Amniotic epithelial cell (primary cell): ENCODE measurements around the gene GNS.
"Not testable (repeated sequence)": the region's sequence is repeated elsewhere in the genome, so short reads cannot be mapped to it uniquely, and the experiment has no call there.

Experiments
- DNase-seq: peaks from one replicate; pipeline ENCODE4 v3.0.0-alpha.2; 2010; ENCODE audit warnings: low read depth

Gene GNS

DNA sequence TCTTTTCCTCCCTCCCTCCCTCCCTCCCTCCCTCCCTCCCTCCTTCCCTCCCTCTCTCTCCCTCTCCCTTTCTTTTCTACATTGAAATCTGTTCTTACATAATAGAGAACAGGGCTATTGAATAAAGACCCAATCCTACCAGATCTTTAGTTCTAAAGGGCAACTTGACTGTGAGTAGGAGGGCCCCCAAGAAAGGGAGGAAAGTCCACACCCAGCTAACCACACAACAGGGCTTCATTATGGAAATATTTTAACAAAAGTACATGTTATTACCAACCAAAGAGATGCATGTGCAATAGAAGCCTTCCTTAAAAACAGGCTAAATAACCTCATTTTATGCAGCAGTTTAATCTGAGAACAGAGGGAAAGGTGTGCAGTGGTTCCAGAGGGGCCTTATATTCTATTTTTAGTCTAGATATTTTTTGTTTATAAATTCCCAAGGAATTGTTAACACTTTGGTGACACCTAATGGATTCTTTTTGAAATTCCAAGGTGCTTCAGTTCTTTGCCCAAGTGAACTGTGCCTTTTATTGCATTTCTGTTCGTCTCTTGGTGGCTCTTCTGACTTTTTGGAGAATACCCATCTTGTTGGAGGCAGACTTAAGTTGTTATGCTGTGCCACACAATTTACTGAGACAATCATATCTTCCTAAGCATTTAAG is 63.0 kb downstream of the GNS start:
- DNase-seq: peak; percentile 35

DNA sequence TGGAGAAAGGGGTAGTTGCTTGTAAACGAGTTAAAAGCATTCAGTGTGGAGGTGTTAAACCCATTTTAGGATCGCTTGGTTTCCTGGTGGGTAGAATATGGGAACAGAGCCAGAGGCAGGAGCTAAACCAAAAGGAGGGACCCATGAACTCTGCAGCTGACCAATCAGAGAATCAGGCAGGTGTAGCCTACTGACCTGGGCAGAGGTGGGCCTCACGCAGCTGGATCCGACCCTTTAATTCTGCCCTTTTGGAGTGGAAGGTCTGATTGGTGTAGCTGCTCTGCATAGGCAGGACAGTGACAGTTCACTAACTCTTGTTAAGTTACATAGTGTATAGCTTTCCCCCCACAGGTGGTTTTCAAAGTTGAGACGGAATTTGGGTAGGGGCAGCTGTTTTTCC is 63.7 kb downstream of the GNS start:
- no peak for DNase-seq

DNA sequence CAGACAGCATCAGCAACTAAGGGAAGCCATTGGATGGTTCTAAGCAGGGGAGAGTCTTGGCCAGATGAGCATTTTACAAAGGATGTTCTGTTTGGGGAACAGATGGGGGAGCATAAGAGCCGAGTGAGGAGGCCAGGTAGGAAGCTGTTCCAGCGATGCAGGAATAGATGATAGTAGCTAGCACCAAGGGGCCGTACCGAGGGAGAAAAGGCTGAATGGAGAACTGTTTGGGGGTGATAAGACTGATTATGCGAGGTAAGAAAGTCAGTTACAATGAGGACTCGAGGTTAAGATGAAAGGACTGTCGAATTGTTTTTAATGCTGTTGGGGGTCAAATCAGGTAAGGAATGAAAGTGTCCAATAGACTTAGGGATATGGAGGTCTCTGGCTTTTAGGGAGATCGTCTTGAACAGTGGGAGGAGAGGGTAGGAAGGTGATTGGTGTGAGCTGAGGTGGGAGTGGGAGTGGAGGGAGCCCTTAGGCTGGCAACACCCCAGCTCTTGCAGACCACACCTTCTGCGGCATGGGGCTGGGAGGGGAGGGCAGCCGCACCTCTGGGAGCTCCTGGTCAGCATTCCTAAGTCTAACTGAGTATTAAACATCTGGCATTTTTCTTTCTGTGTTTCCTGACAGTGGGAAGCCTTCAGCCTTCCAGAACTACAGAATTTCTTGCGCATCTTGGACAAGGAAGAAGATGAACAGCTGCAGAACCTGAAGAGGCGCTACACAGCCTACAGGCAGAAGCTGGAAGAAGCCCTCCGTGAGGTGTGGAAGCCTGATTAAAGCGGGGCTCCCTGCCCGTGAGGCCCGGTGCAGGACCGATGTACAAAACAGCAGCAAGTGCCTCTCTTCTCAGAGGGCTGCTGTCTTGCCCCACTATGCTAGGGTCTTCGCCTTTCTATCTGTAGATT is 64.8 kb downstream of the GNS start:
- peak; percentile 31 for DNase-seq

DNA sequence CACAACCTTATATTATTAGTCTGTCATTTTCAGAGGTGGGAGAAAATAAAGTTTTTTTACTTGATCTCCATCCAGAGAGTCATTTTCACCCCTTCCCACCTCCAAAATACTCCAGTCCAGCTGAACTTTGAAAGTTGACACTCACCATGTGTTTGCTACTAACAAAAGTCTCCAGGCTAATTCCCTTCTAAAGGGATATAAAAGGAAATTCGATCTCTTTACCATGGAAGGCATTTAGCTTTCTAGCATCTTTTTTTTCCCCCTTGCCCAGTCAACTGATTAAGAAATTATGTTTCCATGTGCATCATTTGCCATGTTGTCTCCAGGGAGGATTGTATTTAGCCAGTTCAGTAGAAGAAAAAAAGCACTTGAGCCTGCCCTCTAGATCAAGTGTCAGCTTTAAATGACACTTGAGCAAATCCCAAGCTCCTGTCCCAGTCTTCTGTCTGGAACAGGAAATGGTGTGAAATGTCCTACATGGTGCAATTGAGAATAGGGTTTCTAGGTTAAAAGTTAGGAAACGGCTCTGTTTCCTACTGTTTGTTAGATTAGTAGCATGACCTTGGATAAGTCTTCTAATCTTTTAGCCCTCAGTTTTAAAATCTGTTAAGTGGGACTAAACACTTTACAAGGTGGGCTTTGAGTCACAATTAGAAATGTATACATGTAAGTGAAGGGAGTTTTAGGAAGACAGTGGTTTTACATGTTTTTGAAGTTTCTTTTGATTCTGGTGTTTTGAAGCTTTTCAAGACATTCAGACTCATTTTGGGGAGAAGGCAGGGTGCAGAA is 67.2 kb downstream of the GNS start:
- DNase-seq: no peak

DNA sequence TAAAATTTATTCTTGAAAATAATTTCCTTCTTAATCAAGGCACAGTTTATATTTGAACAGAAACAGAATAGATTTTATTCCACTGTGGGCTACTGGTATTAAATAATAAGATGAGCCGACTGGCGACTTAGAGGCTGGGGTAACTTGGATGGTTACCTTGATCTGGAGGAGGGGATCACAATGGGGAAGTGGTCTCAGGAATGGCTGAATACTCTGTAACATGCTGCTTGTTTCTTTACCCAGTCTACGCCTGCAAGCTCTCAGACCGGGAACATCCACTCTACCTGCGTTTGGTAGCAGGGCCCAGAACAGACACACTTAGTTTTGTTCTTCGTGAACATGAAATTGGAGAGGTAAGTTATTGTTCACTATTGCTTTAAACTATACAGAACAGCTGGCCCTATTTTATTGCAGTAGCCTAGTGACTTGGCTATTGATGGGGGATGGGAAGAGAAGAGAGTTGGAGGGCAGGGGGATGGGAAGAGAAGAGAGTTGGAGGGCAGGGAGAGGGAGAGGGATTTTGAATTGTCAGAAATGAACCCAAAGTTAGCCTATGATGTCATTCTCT is 67.9 kb downstream of the GNS start:
- DNase-seq: no peak

DNA sequence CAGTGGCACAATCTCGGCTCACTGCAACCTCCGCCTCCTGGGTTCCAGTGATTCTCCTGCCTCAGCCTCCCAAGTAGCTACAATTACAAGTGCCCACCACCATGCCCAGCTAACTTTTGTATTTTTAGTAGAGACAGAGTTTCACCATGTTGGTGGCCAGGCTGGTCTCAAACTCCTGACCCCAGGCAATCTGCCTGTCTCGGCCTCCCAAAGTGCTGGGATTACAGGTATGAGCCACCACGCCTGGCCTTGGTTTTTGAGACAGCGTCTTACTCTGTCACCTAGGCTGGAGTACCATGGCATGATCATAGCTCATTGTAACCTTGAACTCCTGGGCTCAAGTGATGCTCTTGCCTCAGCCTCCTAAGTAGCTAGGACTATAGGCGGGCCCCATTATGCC is 69.0 kb downstream of the GNS start:
- not testable (repeated sequence) for DNase-seq

DNA sequence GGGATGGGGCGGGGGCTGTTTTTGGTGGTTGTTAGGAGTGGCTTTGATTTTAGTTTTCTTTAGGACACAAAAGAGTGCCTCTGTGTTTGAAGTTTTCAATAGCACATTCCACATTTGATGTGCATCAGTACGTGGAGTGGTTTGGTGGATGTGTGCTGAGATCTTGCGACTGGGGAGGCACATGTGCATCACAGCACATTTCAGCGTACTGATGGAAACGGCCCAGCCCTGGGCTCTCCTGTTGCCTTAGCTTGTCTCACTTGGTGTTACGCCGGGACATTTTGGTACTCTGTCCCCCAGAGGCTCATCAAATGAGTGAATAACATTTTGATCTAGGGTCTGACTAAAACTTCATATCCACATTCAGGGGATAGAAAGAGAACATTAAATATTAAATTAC is 70.5 kb downstream of the GNS start:
- DNase-seq: no peak

DNA sequence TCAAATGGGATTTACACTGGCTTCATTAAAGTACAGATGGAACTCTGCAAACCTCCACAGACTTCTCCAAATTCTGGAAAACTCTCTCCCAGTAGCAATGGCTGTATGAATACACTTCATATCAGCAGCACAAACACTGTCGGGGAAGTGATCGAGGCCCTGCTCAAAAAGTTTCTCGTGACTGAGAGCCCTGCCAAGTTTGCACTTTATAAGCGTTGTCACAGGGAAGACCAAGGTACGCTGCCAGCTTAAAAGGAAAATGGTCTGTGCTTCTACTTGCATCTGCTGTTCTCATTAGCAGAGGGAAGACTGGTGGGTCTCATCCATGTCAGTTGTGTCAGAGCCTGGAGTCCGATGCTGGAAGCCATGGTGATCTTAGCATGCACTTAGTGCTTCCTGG is 71.0 kb downstream of the GNS start:
- no peak for DNase-seq

DNA sequence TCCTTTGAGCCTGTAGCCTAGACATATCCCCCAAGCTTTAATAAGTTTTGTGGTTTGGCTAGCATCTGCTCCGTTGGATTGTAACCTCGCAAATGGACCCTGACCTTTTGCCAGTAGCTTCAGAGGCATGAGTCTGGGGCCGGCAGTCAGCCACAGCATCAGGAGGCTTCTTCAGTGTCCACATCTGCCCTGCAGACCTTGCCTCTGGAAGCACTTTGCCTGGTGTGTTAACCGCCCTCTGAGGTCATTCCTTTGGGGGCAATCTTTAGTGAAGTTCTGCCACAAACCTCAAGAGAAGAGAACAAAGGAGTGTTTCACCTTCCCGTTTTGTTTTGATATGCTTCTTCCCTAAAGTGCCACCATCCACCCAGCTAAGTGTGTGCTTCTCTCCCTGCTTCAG is 71.4 kb downstream of the GNS start:
- no peak for DNase-seq

DNA sequence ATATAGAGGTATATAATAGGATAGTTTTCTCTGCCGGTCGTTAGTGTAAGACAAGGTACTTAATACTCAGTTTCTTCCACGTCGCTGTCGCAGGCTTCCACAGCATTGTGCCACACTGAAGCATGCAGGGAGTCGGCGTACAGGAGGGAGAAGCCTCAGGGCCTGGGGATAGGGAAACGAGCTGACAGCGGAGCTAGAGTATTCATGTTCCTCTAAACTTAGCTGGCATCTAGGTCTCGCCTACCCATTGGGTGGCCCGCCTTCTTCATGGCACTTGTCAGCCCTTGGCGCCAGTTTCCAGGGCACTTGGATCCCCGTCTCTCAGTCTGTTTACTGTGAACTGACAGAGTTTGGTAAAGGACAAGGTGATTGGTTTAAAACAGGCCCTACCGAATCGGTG is 73.6 kb downstream of the GNS start:
- DNase-seq: no peak

DNA sequence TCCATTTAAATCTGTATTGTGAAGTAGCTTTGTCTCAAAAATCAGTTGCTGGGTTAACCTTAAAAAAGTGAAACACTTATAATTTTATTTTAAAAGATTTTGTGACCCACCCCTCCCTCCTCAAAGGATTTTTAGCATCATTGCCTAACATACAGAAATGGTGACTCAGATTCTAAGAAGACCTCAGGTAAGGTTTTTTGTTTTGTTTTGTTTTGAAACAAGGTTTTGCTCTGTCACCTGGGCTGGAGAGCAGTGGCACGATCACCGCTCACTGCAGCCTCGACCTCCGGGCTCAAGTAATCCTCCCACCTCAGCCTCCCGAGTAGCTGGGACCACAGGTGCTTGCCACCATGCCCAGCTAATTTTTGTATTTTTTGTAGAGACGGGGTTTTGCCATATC is 74.2 kb downstream of the GNS start:
- no peak for DNase-seq

DNA sequence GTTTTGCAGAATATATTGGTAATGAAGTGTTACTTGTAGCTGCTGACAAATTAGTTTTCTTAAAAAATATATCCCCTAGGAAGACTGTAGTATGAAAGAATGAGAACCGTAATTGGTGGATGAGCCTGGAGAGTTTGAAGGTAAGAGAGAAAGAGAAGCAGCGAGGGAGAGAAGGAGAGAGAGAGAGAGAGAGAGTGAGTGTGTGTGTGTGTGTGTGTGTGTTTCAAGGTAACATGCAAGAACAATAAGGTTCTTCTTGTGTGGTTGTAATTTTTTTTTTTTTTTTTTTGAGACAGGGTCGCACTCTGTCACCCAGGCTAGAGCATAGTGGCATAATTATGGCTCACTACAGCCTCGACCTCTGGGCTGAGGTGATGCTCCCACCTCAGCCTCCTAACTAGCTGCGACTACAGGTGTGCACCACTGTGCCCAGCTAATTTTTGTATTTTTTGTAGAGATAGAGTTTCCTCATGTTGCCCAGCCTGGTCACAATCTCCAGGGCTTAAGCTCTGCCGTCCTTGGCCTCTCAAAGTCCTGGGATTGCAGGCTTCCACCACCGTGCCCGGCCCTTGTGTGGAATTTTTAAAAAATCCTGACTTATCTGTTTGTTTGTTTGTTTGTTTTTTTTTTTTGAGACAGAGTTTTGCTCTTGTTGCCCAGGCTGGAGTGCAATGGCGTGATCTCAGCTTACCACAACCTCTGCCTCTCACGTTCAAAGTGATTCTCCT is 75.2 kb downstream of the GNS start:
- no peak for DNase-seq

DNA sequence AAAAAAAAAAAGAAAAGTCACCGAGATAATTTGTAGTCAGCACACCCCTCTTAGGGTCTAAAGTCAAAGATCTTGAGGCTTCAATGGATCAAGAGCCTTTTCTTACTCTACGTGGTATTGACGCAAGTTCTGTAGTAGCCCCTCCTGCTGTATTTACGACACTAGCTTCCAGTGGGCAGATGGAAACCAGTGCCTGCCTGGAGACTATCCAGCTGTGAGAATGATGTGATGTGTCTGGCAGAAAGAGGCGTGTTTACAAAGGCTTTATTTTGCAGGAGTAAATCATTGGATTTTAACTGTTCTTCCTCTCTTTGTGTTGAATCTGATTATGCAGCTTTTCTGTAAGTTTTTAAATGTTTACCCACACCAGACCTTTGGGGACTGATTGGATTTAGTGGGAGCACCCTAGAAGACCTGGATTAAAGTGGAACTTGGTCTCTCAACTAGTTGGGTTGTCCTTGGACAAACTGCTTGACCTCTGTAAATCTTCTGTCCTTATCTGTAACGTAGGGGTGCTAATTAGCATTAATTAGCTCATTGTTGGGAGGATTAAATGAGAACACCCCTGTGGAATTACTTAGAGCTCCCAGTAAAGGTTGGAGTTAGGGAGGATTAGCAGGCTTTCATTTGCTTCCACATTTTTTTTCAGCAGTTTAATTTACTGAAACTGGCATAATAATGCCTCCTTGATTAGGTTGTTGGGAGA is 76.5 kb downstream of the GNS start:
- DNase-seq: peak; percentile 97

DNA sequence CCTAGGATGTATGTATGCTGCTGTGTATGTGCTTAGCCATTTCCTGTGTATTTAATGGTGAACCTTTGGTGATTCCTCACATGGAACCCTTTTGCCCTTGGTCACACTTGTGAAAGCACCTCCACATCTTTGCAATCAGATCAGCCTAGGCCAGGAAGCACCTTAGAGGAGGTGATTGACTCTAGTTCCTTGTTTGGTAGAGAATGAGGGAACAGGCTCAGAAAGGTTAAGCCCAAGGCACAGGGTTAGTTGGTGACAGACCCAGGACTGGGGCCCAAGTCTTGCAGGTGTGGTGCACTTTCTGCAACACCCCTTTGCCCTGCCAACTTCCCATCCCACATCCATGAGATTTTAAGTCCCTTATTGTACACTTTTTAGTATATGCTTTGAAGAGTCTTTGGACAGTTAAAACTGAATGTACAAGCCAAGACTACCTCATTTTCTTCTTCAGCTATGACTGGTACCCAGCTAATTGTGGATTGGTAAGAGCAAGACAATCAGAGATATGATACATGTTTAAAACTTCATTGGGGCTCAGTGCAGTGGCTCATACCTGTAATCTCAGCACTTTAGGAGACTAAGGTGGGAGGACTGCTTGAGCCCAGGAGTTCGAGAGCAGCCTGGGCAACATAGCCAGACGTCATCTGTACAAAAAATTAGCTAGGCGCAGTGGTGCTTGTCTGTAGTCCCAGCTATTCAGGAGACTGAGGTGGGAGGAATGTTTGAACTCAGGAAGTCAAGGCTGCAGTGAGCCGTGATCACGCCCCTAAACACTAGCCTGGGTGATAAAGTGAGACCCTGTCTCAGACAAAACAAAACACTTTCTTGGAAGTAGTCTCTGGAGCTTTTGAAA is 77.8 kb downstream of the GNS start:
- no peak for DNase-seq

DNA sequence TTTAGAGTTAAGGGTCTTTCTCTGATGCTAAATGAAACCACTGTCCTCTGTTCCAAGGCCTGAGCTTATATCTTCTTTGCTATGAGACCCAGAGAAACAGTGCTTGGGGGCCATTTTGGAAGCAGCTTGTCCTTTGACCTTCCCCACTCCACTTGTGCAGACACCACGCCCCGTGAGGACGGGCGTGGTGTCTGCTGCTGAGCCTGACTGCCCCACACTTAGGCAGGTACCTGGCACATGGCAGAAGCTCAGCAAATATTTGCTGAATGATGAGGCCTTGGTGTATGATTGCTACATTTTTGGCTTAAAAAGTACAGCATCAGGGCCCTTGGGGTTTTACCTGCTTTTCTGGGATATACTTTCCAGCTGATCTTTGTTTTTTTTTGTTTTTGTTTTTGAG is 79.0 kb downstream of the GNS start:
- DNase-seq: no peak

DNA sequence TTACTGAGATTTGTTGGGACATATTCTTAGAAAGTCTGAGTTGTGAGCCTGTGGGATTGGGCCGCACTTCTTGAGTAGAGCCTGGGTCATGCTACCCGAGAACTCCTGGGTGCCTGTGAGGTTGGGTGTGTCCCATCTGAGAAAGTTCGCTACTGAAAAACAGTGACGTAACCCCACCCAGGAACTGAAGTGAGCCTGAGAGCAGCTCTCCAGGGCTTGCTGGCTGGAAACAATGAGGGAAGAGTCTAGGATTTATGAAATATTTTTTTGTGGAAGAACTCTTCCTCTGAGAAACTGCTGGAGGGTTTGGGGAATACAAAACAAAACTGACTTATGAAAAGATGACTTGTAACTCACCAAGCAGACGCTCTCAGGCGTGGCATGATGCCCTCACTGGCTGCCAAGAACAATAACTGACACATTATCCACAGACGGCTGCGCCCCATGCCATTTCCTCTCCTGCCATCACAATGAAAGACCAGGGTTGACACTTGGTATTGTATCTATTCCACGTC is 79.7 kb downstream of the GNS start:
- peak; percentile 51 for DNase-seq

DNA sequence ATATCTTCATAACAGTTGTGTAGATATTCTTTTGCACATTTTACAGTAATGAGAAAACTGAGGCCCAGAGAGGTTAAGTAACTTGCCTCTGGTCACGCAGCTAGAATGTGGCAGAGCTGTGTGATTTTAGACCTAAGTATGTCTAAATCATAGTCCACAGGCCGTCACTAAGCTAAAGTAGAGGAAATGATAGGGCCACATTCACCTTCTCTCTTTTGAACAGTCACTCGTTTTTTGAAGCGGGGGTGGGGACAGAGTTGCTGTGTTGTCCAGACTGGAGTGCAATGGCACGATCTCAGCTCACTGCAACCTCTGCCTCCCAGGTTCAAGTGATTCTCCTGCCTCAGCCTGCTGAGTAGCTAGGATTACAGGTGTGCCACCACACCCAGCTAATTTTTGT is 80.4 kb downstream of the GNS start:
- DNase-seq: no peak

DNA sequence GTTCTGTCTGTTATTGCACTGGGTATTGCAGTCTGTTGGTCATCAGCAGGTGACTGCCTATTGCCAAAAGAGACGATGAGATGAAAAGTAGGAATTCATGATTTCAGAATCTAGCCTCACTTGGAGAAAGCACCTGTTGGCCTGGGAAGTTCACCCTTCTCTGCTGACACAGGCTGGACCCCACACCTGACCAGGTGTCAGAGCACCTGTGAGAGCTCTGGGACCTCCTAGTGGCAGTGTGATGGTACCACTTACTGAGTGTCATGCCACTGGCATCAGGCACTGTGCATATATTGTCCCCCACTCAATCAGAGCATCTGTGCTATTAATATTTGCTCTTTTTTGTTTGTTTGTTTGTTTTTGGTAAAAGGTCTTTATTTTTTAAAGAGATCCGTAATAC is 81.0 kb downstream of the GNS start:
- no peak for DNase-seq

DNA sequence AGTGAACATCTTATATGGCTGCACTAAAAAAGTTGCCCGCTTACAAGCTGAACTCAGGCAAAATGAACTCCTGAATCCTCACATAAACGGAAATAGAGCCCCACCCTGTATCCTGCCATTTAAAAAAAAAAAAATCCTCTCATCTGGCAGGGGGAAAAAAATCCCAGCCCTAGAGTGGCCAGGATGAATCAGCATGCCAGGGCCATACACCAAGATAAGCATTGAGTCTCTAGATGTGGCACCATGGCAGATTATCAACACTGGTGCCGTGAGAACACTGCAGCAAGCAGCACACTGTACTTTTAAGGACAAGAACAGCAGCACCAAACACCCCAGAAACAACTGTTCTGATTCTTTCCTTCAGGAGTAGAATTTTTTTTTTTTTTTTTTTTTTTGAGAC is 83.4 kb downstream of the GNS start:
- peak; percentile 63 for DNase-seq

DNA sequence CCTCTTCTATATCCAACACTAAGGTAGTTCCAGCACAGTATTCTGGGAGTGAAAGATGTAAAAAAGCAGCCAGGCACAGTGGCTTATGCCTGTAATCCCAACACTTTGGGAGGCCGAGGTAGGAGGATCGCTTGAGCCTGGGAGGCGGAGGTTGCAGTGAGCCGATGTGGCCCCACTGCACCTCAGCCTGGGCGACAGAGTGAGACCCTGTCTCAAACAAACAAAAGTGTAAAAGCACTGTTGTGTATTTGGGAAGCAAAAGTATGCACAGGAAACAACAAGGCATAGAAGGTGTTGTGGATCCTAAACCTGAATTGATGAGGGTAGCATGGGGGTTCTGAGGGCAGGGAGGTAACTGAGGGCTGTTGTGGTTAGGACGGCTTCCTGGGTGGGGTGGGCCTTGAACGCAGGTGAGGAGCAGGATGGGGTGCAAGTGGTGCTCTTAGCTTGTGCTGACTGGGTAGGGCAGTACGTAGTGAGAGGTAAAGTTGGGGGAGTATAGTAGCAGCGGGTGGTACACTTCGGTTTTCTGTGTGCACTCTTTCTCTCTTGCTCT is 84.8 kb downstream of the GNS start:
- no peak for DNase-seq
